HG02642 (cell line): ENCODE measurements around the gene SHMT2.

Experiments used
- ATAC-seq: cut with Tn5 transposase; IDR thresholded peaks from one replicate; pipeline ENCODE4 v1.9.1; 2021; ENCODE audit warnings: mild to moderate bottlenecking; ENCODE audit not compliant: unreplicated experiment, poor library complexity

SHMT2 gene

DNA sequence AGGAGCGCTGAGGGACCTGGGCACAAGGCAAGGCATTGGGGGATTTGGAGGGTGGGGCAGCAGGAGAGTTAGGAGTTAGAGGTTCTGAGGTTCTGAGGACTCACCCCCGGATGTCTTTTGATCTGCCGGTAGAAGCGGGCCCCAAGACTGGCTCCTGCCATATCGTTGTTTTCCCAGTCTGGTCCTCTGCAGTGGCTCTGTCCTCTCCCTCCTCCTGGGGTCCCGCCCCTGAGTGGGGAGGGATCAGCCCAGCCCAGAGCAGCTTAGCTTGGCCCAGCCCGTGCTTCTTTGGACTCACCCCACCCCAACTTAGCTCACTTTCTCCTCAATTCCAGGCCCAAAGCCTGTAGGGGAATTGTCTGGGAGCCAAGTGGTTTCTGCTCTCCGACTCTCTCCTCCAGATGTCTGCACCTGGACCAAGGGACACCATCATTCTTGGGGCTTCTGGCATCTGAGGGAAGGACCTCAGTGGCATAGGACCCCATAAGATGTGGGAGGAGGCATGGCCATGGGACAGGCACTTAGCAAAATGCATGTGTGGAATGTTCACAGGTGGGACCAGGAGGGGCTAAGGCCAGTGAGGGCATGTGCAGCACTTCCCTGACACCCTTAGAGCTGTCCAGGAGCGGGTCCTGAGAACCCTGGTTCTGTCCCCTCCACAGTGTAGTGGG lies 7.5 kb downstream of the SHMT2 start:
- no peak for ATAC-seq

DNA sequence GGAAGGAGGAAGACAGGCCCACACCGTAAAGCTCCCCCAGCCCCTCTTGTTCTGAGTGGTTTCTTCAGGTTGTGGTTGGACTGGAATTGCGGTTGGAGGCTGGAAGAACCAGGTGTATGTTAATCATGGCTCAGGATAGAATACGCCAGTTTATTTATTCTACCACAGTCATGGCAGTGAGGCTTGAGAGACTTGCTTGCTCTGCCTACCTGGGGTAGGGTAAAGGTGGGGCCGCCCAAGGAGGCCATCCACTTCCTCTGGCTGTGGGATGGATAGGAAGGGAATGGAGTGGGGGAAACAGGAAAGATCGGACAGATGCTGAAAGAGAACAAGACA lies 8.1 kb downstream of the SHMT2 start:
- no peak for ATAC-seq

DNA sequence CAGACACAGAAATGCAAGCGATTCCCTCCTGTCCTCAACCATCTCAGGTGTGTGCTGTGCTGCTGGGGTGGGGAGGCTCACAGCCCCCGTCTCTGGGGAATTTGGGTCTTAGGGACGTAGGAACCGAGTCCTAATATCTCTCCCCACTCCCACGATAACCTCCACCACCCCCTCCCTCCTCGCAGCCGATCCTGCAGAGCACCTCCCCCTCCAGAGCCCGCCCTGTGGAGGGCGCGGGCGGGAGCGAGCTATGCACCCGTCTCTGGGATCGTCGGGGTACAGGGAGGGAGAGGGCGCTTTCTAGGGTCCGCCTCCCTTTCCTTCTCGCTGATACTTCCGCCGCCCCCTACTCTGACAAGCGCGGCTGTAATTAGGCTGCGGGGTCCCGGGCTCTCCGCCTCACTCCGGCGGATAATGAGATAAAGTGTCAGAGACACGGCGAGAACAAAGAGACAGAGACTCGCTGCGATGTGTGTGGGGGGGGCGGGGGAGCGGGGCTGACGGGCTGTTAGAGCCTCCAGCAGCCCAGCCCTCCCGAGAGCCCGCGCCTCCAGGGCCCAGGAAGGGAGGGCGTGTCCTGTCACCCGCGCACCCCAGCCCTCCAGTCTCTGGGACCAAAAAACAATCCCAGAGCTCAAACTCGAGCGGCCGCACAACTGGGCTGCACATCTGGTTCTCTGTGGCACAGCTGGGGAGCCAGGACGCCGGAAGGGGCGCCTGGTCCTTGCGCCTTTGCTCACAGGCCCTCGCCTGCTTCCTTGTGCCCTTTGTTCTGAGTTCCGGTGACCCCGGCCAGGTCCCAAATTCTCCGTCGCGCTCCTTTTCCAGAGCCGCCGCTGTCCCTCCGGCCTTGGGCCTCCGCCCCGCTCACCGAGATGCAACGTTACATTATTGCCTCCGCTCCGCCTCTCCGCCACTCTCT lies 8.7 kb downstream of the SHMT2 start:
- no peak for ATAC-seq

DNA sequence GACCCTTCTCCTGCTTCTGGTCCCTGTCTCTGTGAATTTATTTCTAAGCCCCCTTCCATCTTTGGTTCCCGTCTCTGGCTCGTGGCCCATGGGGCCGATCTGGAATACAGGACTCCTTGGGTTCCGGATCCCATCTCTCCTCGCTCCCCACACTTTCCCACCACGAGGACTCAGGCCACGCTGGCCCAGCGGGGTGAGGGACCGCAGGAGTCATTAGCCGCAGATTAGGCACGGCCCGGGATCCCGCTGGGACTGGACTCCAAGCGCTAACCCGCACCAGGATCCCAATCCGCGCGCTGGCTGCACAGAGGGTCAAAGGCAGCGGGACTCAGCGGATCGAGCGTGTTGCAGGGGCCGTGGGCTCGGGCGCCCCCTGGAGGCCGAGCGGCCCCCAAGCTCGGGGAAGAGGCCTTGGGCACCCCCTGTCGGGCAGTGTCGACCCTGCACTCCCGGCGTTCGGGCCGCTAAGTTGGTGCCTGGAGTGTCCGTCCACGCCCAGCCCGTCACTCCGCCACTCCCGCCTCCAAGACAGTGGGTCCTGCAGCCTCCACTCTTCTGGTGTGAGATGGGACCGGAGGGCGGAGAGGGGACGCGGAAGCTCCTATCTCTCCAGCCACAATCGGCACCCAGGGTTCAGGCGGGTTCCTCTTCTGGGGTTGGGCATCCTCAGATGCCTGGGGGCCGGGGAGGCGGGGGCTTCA lies 9.5 kb downstream of the SHMT2 start:
- ATAC-seq = peak; percentile 59

DNA sequence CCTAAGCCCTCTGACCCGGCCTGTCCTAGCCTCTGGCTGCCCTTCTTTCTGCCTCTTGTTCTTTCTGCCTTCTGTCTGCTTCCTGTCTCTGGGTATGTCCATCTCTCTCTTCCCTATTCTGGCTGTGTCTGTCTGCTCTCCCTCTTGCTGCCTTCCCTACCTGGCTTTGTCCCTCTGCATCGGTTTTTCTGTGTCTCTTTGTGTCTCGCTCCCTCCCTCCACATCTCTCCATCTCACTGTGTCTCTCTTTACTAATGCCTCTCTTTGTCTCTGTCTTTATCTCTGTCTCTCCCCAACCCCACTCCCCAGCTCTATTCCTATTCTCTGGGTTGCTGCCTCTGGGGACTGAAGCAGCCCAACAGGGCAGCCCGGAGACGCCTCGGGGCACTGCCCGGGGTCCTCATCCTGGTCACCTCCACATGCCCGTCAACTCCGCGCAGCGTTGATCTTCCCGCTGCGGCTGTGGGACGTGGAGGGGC lies 10.1 kb downstream of the SHMT2 start:
- ATAC-seq = no peak

DNA sequence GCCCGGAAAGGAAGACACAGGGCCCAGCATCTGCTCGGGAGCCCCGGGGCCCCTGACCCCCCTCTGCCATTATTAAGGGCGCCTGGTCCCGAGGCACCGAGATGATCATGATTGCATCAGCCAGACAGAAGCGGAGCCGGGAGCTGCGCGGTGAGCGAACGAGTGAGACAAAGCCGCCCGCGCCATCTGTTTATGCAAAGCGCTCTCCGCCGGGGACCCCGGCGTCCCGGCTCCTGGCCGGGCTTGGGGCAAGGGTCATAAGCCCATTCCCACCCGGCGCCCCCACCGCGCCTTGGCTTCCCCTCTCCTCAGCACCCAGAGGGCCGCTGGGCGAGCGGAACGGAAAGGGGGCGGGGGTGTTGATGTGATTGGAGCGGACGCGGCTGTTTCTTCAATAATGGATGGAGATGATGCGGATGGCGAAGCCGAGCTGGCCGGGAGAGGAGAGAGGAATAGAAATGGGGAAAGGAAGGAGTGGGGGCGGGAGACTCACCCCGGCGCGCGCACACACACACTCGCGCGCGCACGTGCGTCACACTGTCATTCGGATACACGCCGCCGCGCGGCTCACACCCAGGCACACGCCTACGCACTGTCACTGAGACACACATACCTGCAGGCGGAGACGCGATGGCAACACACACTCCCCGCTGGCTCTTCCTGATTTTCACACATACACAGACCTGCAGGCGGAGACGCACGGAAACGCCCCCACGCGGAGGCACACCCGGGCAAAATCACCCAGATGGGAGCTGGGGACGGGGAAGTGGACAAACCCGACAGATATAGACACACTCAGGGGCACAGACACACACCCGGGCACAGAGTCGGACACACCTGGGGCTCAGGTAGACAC lies 10.8 kb downstream of the SHMT2 start:
- ATAC-seq = no peak

DNA sequence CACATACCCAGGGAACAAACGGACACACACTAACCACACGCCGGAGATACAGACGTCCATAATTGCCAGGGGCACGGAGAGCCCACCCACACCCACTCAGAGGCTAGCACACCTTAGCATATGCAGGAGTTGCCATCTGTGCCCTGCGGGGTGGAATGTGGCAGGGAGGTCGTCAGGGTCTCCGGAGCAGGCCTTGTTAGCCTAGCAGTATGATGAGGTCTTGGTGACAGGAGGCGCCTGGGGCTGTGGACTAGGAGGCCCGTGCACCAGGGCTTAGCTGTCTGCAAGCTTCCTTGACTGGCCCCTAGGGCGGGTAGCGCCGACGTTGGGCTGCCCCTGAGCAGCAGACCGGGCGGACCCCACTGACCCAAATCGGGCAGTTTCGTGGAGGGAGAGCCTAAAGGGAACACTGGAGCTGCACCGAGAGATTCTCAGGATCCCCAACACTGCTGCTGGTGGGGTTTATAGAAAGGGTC lies 11.5 kb downstream of the SHMT2 start:
- ATAC-seq = no peak

DNA sequence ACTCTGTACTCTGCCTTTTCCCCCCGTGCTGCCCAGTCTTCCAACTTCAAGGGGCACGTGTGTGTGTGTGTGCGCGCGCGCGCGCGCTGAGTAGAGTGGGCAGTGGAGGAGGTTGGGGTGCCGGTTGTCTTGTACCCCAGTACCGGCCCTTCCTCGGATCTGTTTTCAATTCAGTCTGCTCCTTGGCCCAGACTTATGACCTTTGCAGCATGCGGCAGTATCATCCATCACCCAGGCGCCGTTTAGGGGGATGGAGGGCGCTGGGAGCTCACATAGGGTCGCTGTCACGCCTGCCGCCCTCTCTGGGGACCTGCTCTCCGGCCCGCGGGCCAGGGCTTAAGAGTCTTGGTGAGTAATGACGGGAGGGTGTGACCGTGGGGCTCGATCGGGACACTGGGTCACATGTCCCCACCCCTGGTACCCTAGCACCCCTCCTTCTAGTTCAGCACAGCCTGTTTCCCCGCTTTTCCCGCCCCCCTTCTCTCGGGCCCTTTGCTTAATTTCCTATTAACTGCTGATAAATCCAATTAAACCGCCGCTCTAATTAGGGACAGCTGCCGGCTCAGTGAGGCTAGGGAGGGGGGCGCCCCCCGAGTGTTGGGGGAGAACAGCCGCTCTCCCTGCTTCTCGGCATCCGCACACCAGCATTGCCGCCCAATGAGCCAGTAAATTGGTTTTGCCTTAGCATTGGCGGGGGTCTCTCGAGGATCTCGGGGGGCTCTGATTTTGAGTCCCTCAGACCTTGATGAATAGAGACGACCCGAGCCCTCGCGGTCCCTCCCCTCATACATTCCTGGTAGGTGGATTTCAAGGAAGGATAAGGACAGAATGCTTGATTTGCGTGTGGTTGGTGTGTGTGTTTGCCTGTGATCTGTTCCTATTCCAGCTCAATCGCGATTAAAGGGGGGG lies 12.1 kb downstream of the SHMT2 start:
- no peak for ATAC-seq

DNA sequence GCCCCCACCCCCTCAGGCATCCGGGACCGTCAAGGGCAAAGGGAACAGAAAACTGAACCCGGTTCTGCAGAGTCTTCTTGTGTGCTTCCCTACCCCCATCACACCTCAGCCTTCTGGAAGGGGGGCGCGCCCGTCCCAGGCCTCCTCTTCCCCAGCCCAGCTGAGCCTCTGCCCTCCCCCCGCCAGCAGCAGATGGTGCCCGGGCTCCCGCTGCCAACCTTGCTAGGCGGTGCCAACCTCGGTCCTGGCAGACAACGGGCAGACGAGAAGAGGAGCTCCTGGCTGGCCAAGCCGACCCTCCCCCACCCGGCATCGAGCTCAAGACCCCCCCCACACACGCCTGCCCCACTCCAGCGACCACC lies 12.8 kb downstream of the SHMT2 start:
- ATAC-seq = no peak

DNA sequence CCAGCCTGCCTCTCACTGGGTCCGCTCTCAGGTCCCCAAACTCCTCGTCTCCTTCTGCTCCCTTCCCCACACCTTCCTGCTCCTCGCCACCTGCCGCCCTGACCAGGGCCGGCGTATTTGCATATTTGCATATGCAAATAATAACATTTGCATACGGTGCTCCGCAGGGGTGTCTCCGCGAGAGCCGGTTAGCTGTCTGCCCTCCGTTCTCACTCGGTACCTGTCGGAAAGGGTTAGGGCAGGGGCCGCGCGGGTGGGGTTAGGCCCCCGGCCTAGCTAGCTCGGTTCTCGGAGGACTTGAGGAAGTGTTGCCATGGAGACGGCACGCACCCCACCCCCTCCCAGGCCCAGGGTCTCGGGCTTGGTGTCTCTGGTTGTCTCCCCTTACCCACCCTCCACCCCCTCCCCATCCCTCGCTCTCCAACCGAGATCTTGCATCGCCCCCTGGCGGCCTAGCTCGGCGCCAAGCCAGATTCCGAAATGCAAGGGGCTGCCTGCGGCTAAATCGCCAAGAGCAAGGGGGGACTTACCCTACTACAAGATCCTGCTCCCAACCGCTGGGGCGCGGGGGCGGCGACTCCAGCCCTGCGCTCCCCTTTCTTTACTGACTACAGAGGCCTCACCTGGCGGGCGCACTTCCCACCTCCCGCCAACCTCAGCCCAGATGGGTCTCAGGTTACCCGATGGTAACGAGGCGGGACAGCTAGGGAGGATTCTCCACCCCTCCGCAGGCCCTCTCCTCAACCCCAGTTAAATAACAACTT lies 13.4 kb downstream of the SHMT2 start:
- ATAC-seq = peak; percentile 35

DNA sequence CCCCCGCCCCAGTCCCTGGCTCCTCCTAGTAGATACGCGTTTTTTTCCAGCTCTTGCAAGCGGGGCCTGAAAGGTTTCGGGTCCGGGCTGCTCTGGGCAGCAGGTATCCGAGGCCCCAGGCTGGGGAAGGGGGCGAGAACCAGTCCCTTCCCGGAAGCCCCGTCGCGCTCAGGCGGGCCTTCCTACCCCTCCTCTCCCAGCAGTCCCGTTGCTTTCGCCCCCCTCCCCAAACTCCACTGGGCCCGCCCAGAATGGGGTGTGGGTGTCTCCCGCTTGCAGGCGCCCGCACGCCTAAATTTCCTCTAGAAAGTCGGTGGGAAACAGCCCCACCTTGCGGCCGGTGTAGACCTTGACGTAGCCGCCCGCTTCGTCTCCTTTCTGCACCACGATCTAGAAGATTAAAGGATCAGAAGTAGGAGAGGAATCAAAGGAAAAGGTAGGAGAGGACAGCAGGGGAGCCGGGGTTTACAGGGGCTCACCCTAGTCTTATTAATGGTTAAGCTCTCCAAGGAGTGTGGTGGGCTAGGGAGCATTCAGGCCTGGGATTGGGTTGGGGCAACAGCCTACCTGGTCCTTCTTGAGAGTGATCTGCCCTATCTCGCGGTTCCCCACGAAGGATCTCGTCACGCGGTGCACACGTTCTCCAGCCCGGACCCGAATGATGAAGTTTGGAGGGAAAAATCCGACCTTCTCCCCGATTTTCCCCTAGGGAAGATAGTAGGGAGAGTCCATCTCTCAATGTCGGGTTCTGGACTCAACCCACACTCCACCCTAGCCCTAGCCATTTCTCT lies 14.2 kb downstream of the SHMT2 start:
- no peak for ATAC-seq

DNA sequence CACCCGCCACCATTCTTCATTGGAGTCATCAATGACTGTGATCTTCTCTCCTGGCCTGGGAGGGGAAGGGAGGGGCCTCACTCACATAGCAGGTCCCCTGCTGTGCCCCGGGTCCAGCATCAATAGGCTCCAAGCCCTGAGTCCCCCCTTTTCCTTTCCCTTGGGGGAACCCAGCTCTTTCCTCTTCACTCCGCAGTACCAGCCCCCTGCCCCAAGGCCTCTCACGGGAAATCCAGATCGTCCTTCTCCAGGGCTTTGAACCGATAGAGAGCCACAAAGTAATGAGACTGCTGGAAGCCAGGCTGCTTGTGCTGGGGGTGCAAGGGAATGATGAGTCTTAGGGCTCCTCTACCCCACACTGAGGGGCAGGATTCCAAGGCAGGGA lies 14.8 kb downstream of the SHMT2 start:
- no peak for ATAC-seq

DNA sequence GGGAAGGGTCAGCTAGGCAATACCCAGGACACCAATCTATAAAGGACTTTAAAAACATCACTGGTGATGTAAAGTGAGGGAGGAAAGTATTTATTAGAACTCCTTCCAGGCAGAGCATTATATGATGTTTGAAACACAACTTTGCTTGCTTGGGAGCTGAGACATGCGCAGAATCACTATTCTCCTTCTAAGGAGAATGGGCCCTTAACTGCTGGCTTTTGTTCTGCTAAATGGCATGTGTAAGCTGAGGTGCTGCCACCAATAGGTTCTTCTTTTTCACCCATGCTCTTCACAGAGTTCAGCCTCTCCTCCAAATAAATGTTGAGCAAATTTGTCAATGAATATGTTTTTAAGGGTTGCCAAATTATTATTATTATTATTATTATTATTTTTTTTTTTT lies 17.5 kb downstream of the SHMT2 start:
- ATAC-seq = no peak

DNA sequence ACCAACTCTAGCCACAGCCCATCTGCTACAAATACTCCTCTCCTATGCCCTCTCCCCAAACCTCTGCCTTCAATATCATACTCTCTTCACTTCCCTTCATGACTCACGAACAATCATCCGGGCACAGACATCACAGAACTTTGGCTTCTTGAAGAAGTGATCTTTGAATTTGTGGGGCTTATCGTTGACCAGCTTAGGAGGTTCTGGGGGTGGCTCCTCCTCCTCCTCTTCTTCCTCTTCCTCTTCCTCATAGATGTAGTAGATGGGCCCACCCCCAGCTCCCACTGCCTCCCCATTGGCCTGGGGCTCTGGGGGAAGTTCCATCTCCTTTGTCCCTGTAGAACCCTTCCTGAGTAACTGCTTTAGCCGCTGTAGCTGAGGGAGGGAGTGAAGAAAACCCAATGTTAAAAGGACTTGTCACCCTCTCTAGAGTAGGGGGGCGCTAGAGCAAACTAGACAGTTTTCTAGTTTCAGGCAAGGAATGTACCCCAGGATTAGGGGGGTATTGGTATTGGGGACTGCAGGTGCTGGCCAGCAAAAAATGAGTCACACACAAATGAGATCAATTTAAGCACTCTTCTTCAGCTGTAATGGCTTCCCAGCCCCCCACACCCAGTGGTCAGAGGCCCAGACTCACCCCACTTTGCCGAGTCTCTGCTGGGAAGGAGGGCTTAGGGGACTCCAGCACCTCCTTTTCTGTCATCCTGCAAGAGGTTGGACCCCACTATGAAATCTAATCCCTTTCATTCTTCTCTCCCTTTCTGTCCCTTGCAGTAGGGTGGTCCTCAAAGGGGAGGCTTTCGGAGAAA lies 19.6 kb downstream of the SHMT2 start:
- no peak for ATAC-seq

DNA sequence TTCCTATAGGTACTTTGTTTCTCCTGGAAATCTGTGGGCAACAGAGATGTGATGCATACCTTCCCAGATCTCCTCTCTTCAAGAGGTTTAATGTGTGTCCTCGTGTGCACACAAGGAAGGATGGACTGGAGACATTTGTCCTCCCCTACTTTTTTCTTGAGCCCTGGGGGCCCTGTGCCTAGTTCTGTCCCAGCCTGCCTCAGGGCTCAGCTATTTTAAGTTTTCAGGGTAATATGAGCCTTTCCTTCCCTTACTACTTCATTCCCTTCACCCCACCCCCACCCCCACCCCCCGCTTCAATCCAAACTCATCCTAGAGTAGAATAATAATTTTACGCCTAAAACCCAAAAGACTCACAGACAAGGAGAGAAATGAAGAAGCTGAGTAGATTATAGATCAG lies 21.0 kb downstream of the SHMT2 start:
- ATAC-seq = no peak

DNA sequence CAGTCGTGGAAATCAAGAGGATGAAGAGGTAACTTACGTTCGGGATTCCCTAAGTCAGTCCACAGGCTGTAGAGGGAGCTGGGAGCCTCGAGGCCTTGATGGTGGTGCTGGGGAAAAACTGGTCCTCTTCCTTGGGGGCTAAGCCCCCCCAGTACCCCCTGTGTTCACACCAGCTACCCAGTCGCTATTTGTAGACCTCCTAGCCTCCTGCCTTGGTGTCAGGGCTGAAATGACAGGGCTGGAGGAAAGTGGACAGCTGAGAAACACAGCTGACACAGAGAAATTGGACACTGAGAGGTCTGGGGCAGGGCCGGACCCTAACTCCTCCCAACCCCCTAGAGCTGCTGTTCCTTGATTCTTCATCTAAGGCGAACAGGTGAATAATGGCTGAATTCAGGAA lies 21.4 kb downstream of the SHMT2 start, which contains the start of gene STAC3:
Gene STAC3 (minus strand): TSS at position 232 of the 400 bp plus-strand sequence. CDS start 1,551 bp downstream, outside the sequence.
- no peak for ATAC-seq
